Muscle layer of colon (tissue), 2 donors: ENCODE data around the gene ITK.

Source experiments
- H3K27ac ChIP-seq: one replicate; pipeline ENCODE4 v1.7.0; 2013; ENCODE audit warnings: low read depth, mild to moderate bottlenecking, low read length, moderate library complexity
- H3K27me3 ChIP-seq, 2 donors: one replicate each; pipeline ENCODE4 v1.7.0; 2013; ENCODE audit warnings: low read length in 2 of 2, mild to moderate bottlenecking in 2 of 2; ENCODE audit not compliant: insufficient read depth in 2 of 2, control insufficient read depth in 1 of 2
- H3K36me3 ChIP-seq: one replicate; pipeline ENCODE4 v1.7.0; 2013; ENCODE audit warnings: mild to moderate bottlenecking, low read length; ENCODE audit not compliant: insufficient read depth
- H3K4me1 ChIP-seq: one replicate; pipeline ENCODE4 v1.7.0; 2013; ENCODE audit warnings: mild to moderate bottlenecking, low read length; ENCODE audit not compliant: insufficient read depth
- H3K4me3 ChIP-seq, 2 donors: one replicate each; pipeline ENCODE4 v1.7.0; 2013; ENCODE audit warnings: low read length in 2 of 2, low read depth in 1 of 2, mild to moderate bottlenecking in 1 of 2, moderate library complexity in 1 of 2
- H3K9ac ChIP-seq: one replicate; pipeline ENCODE4 v1.7.0; 2013; ENCODE audit warnings: low read length
- H3K9me3 ChIP-seq: one replicate; pipeline ENCODE4 v1.7.0; 2013; ENCODE audit warnings: mild to moderate bottlenecking, low read length
- donor health status: abdominal sarcoma.
- donor health status: Adenocarcinoma of cecum.

ITK gene

DNA sequence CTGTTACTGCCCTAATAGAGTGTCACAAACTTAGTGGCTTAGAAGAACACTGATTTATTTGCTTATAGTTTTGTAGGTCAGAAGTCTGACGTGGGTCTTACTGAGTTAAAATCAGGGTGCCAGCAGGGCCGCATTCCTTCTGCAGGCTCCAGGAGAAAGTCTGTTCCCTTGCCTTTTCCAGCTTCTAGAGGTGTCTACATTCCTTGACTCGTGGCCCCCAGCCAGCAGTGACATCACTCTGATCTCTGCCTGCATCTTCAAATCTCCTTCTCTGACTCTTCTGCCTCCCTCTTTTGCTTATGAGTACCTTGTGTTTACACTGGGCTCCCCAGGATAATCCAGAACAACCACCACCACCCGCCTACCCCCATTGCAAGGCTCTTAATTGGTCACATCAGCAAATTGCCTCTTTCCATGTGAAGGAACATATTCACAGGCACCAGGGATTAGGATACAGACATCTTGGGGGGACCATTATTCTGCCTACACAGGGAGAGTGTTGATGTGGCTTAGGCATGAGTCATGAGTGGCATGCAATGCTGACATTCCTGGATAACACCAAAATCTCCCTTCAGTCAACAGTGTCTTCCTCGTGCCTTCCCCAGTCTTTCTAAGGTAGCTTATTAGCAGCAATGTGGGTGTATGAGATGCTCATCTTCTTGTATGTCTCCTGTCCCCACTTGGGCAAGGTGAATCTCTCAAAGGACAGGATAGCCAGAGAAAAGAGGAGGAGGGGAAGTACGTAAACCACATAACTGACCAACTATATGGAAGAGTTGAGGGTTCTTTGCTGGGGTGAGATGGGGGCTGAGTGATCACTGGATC, 109.7 kb downstream of the ITK start:
- no peak overlapping the region for H3K9ac ChIP-seq
- H3K27me3 ChIP-seq, result no peaks in the 10 kb centered on the region
- no peak overlapping the region for H3K27ac ChIP-seq
- H3K4me1 ChIP-seq, result no peaks in the 10 kb centered on the region
- no peaks in the 10 kb centered on the region for H3K9me3 ChIP-seq
- no peaks in the 10 kb centered on the region for H3K36me3 ChIP-seq
- no peak overlapping the region for H3K4me3 ChIP-seq

DNA sequence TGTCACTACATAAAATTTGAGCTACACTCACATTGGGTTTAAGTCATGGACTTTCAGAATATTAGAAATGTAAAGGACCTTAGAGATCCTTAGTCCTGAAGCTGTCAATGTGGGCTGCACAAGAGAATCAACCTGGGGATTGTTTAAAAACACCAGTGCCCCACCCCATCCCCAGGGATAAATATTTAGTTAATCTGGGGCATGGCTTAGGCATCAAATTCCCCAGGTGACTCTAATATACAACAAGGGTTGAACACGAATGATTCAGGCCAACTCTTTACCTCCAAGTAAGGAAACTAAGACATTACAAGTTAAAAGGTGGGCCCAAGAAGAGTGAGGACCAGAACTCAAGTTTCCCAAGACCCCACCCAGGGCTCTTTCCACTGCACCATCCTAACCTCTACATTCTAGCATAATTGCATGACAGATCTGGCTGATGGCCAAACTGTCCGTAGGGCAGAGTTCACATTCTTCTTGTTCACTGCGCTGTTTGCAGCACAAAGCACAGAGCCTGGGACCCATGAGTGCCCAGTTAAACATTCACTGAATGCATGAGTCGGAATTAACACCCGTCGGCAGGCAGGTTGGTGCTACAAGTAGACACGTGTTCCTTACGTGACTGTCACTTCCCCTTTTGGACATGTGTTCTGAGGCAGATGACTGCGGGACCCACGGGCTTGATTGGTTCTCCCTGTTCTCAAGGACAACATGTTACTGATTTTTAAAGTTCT, 110.5 kb downstream of the ITK start:
- no peaks in the 10 kb centered on the region for H3K9me3 ChIP-seq
- no peak overlapping the region for H3K4me3 ChIP-seq
- no peaks in the 10 kb centered on the region for H3K36me3 ChIP-seq
- no peak overlapping the region for H3K9ac ChIP-seq
- H3K27me3 ChIP-seq, result no peaks in the 10 kb centered on the region
- H3K4me1 ChIP-seq, result no peaks in the 10 kb centered on the region
- no peak overlapping the region for H3K27ac ChIP-seq

- Histone ChIP-seq H3K9ac (no peak overlapping the region), H3K9me3 (no peaks in the 10 kb centered on the region), H3K4me1 (no peaks in the 10 kb centered on the region), H3K27ac (no peak overlapping the region), H3K36me3 (no peaks in the 10 kb centered on the region), H3K27me3 (no peaks in the 10 kb centered on the region), H3K4me3 (no peak overlapping the region)
Measured at GRCh38 chr5:157292599-157292998, 112.0 kb downstream of the ITK start.

DNA sequence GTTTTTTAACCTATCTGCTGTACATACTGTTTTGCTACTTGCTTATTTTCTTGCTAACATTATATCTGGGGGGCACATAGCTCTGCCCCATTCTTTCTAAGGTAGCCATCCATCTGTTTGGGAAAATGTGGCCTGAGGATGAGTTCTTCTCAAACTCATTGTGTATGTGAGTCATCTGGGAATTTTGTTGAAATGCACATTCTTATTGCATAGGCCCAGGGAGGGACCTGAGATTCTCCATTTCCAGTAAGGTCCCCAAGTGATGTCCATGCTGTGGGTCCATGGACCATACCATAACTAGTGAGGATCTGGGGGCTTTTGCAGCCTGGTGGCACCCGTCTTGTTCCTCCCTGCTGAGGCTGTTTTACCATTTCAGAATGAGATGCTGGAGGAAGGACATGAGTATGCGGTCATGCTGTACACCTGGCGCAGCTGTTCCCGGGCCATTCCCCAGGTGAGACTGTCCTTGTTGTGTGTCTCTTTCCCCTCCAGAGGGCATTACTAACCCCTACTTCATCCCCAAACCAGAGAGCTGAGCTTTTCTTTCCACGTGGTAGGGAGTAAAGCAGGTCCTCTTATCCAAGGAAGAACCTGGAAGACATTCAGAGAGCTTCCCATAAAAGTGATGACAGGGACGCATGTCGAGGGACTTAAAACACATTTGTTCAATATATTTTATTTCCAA, 113.9 kb downstream of the ITK start:
- H3K4me3 ChIP-seq, result no peak overlapping the region
- no peak overlapping the region for H3K27ac ChIP-seq
- H3K27me3 ChIP-seq, result no peaks in the 10 kb centered on the region
- H3K9ac ChIP-seq, result no peak overlapping the region
- no peaks in the 10 kb centered on the region for H3K36me3 ChIP-seq
- no peaks in the 10 kb centered on the region for H3K9me3 ChIP-seq
- no peaks in the 10 kb centered on the region for H3K4me1 ChIP-seq

DNA sequence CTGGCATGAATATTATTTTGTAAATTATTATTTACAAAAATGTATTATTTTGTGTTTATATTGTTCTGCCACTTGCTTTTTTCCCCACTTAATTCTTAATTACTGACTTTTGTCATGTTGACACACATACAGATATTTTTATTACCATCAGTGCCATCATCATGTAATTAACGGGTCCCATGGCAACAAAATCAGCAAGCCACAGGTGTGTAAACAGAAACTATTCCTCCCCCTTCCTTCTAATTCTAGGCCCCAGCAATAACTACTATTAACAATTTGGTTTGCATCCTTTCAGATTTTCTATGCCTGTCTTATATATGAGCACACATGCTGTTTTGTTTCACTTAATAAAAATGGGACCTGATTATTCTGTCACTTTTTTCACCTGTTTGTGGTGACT, 114.6 kb downstream of the ITK start:
- H3K4me3 ChIP-seq, result no peak overlapping the region
- no peaks in the 10 kb centered on the region for H3K36me3 ChIP-seq
- no peaks in the 10 kb centered on the region for H3K27me3 ChIP-seq
- no peak overlapping the region for H3K9ac ChIP-seq
- no peaks in the 10 kb centered on the region for H3K9me3 ChIP-seq
- H3K4me1 ChIP-seq, result no peaks in the 10 kb centered on the region
- no peak overlapping the region for H3K27ac ChIP-seq

DNA sequence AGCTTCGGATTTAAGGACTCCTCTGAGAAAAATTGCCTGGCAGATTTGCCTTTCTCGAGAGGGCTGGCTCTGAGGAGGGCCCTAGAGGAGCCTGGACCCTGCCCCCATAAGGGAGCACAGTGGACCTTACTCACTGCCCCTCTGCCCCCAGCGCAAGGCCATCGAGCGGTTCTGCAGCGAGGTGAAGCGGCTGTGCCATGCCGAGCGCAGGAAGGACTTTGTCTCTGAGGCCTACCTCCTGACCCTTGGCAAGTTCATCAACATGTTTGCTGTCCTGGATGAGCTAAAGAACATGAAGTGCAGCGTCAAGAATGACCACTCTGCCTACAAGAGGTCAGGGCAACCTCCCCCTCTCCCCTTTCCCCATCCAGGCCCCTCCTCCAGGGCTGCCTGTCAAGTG, 119.9 kb downstream of the ITK start:
- Histone ChIP-seq H3K4me1 (no peaks in the 10 kb centered on the region), H3K36me3 (no peaks in the 10 kb centered on the region), H3K27me3 (no peaks in the 10 kb centered on the region), H3K27ac (no peak overlapping the region), H3K9me3 (no peaks in the 10 kb centered on the region), H3K4me3 (no peak overlapping the region), H3K9ac (no peak overlapping the region)

DNA sequence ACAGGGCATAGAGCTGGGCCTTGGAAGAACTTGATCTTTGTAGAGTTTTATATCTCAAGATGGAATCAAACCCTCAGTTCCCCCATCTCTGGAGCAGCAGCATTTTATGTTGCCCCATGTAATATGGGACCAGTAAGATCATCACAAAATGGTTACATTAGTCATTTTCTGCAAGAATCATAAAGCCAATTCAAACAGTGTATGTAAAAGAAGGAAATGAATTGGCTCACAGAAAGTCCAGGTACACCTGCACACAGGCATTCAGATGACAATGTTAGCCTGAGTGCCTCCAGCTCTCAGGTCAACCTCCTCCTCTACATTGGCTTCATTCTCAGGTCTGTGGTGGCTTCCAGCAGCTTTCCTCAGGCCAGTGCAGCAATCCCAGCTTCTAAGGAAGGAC, 120.4 kb downstream of the ITK start:
- no peaks in the 10 kb centered on the region for H3K36me3 ChIP-seq
- H3K4me3 ChIP-seq, result no peak overlapping the region
- H3K27ac ChIP-seq, result no peak overlapping the region

DNA sequence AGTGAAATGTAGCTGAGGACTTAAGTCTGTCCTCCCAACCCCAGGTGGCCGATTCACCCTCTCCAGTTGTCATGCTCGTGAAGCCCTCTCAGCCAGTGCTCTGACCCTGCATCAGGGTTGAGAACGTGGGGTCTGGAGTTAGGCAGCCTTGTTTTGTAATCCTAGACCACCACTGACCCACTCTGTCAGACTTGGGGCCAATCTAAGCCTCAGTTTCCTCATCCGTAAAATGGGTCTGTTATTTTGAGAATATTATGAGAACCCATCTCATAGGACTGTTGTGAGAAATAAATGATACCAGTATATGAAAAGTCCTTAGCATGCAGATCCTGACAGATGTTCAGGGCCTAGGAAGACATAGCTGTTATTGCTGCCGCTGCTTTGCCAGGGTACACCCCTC, 122.4 kb downstream of the ITK start:
- Histone ChIP-seq H3K27ac (no peak overlapping the region), H3K36me3 (no peaks in the 10 kb centered on the region), H3K9ac (no peak overlapping the region), H3K27me3 (no peaks in the 10 kb centered on the region), H3K4me3 (no peak overlapping the region), H3K9me3 (no peaks in the 10 kb centered on the region), H3K4me1 (no peaks in the 10 kb centered on the region)

More for the DNA sequence above, 120.4 kb downstream of the ITK start:
- H3K27me3 ChIP-seq, result no peaks in the 10 kb centered on the region
- no peak overlapping the region for H3K9ac ChIP-seq
- no peaks in the 10 kb centered on the region for H3K9me3 ChIP-seq
- H3K4me1 ChIP-seq, result no peaks in the 10 kb centered on the region

GRCh38 chr5:157303667-157304327, 123.2 kb downstream of the ITK start:
- Histone ChIP-seq H3K9ac (no peak overlapping the region), H3K4me1 (no peaks in the 10 kb centered on the region), H3K9me3 (no peaks in the 10 kb centered on the region), H3K27me3 (no peaks in the 10 kb centered on the region), H3K4me3 (no peak overlapping the region), H3K27ac (no peak overlapping the region), H3K36me3 (no peaks in the 10 kb centered on the region)
